Measurements from ENCODE around the gene FRAS1.

DNA sequence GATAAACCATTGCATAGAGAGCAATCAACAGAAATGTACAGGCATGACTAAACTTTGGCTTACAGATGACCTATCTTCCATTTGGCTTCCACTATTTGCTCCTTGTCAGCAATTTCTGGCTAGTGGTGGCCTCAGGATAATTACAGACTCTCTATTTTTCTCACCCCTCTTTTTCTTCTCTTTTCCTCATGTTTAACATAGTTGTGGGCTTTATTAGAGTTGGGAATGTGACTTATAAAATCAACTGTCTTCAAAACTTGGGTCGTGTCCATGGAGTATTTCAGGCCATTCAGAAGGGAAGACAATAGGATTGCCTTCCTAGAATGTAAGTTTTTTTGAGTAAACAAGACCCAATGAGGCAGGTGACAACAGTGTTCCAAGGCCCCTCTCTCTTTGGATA is 236.2 kb downstream of the FRAS1 start:
- no peak for TF ChIP-seq FOXM1 (IDR thresholded peaks at IDR 0.05; ENCODE audit: borderline replicate concordance)
- no peak for TF ChIP-seq BHLHE40 (IDR thresholded peaks at IDR 0.05; ENCODE audit: borderline replicate concordance)
- no peak for TF ChIP-seq SP1 (IDR thresholded peaks at IDR 0.05)
- TF ChIP-seq HDGF (IDR thresholded peaks at IDR 0.05; ENCODE audit: borderline replicate concordance), result no peak
- no peak for TF ChIP-seq NFRKB (IDR thresholded peaks at IDR 0.05)
- no peak for TF ChIP-seq ARNT (IDR thresholded peaks at IDR 0.05)
- no peak for TF ChIP-seq SUZ12 (IDR thresholded peaks at IDR 0.05)
- TF ChIP-seq CTBP1 (IDR thresholded peaks at IDR 0.05; ENCODE audit: borderline replicate concordance), result no peak
- no peak for TF ChIP-seq TARDBP (IDR thresholded peaks at IDR 0.05)
- TF ChIP-seq ELF4 (IDR thresholded peaks at IDR 0.05), result no peak
- TF ChIP-seq FOXK2 (IDR thresholded peaks at IDR 0.05), result no peak
- no peak for TF ChIP-seq FOXA1 (IDR thresholded peaks at IDR 0.05)

Measured in HEK293T (cell line).